GM21723 (cell line): ENCODE measurements around the gene MAGI1.
"Not testable (repeated sequence)": the region's sequence is repeated elsewhere in the genome, so short reads cannot be mapped to it uniquely, and the experiment has no call there.

Experiments used
- ATAC-seq: cut with Tn5 transposase; IDR thresholded peaks from one replicate; pipeline ENCODE4 v1.9.1; 2021; ENCODE audit warnings: mild to moderate bottlenecking, moderate library complexity; ENCODE audit not compliant: unreplicated experiment

MAGI1 gene

GRCh38 chr3:65516998-65517397 is 521.7 kb downstream of the MAGI1 start:
- ATAC-seq = no peak

- ATAC-seq = not testable (repeated sequence)
These were observed 524.4 kb downstream of the MAGI1 start for GRCh38 chr3:65514317-65514716.

GRCh38 chr3:65509423-65509794 is 529.3 kb downstream of the MAGI1 start:
- ATAC-seq = not testable (repeated sequence)

- no peak for ATAC-seq
These were observed 529.8 kb downstream of the MAGI1 start for GRCh38 chr3:65508750-65509422.

GRCh38 chr3:65507437-65507836 is 531.3 kb downstream of the MAGI1 start:
- no peak for ATAC-seq

- ATAC-seq = no peak
These were observed 534.9 kb downstream of the MAGI1 start for GRCh38 chr3:65503776-65504175.

GRCh38 chr3:65502526-65502925 is 536.2 kb downstream of the MAGI1 start:
- ATAC-seq = no peak

GRCh38 chr3:65500398-65501306 is 538.1 kb downstream of the MAGI1 start:
- no peak for ATAC-seq

- ATAC-seq = no peak
These were observed 540.9 kb downstream of the MAGI1 start for GRCh38 chr3:65497846-65498245.

- ATAC-seq = no peak
These were observed 541.5 kb downstream of the MAGI1 start for GRCh38 chr3:65497236-65497635.

GRCh38 chr3:65493938-65494337 is 544.8 kb downstream of the MAGI1 start:
- ATAC-seq = no peak

- ATAC-seq = no peak
These were observed 545.3 kb downstream of the MAGI1 start for GRCh38 chr3:65493371-65493882.

GRCh38 chr3:65492249-65492648 is 546.5 kb downstream of the MAGI1 start:
- no peak for ATAC-seq

- no peak for ATAC-seq
These were observed 548.6 kb downstream of the MAGI1 start for GRCh38 chr3:65490114-65490513.

GRCh38 chr3:65489253-65489652 is 549.5 kb downstream of the MAGI1 start:
- no peak for ATAC-seq

GRCh38 chr3:65485826-65486469 is 552.8 kb downstream of the MAGI1 start:
- no peak for ATAC-seq

GRCh38 chr3:65484964-65485363 is 553.8 kb downstream of the MAGI1 start:
- ATAC-seq = no peak

- no peak for ATAC-seq
These were observed 555.2 kb downstream of the MAGI1 start for GRCh38 chr3:65483480-65483879.

GRCh38 chr3:65483011-65483410 is 555.7 kb downstream of the MAGI1 start:
- ATAC-seq = no peak

- no peak for ATAC-seq
These were observed 557.6 kb downstream of the MAGI1 start for GRCh38 chr3:65481085-65481484.

- ATAC-seq = no peak
These were observed 558.7 kb downstream of the MAGI1 start for GRCh38 chr3:65479990-65480389.
